Liver (tissue), 9 donors: Measurements from ENCODE around the gene GPR31. TPM values are rescaled to one million over a fixed set of nuclear protein-coding genes. Genes with fewer than 3 reads are reported as not detected.

Experiments used
- DNase-seq: peaks from one replicate; pipeline ENCODE4 v3.0.0-alpha.2; 2017; ENCODE audit warnings: low spot score
- H3K27ac ChIP-seq, 2 donors: one replicate each; pipeline ENCODE4 v1.7.0; 2013; ENCODE audit warnings: inconsistent platforms in 2 of 2, low read length in 2 of 2, control low read depth in 1 of 2, low read depth in 1 of 2, mild to moderate bottlenecking in 1 of 2
- H3K27me3 ChIP-seq, 4 donors: one replicate each; pipeline versions ENCODE4 v1.6.1 to v1.7.0; 2013; ENCODE audit warnings: low read length in 3 of 4, inconsistent platforms in 1 of 4, mild to moderate bottlenecking in 1 of 4, moderate library complexity in 1 of 4; ENCODE audit not compliant: control insufficient read depth in 4 of 4, insufficient read depth in 4 of 4
- H3K36me3 ChIP-seq, 4 donors: one replicate each; pipeline versions ENCODE4 v1.6.1 to v1.7.0; 2013; ENCODE audit warnings: low read length in 3 of 4, mild to moderate bottlenecking in 3 of 4, low read depth in 1 of 4, moderate library complexity in 1 of 4; ENCODE audit not compliant: control insufficient read depth in 4 of 4, insufficient read depth in 3 of 4
- H3K4me1 ChIP-seq, 4 donors: one replicate each; pipeline versions ENCODE4 v1.6.1 to v1.7.0; 2013; ENCODE audit warnings: low read length in 3 of 4, mild to moderate bottlenecking in 3 of 4, moderate library complexity in 1 of 4; ENCODE audit not compliant: control insufficient read depth in 4 of 4, insufficient read depth in 4 of 4
- H3K4me3 ChIP-seq, 3 donors: one replicate each; pipeline versions ENCODE4 v1.6.1 to v1.7.0; 2013; ENCODE audit warnings: low read length in 3 of 3, control low read depth in 1 of 3, low read depth in 1 of 3, mild to moderate bottlenecking in 1 of 3
- H3K9ac ChIP-seq, 2 donors: one replicate each; pipeline ENCODE4 v1.7.0; 2013; ENCODE audit warnings: low read length in 2 of 2, mild to moderate bottlenecking in 2 of 2, moderate library complexity in 2 of 2, control low read depth in 1 of 2, low read depth in 1 of 2
- H3K9me3 ChIP-seq, 4 donors: one replicate each; pipeline versions ENCODE4 v1.6.1 to v1.7.0; 2013; ENCODE audit warnings: low read length in 3 of 4; ENCODE audit not compliant: control insufficient read depth in 4 of 4
- ATF3 ChIP-seq: IDR thresholded peaks from 2 replicates; pipeline ENCODE4 v1.6.1; 2016; ENCODE audit warnings: antibody characterized with exemption
- CTCF ChIP-seq: fragments of 150-350 bp; IDR thresholded peaks from 2 replicates; pipeline ENCODE4 v1.5.1; 2017; ENCODE audit warnings: improper control_type of control experiment, low read depth, low read length; ENCODE audit not compliant: missing input control
- EGR1 ChIP-seq, 2 donors: IDR thresholded peaks; 2 replicates each; pipeline ENCODE4 v1.6.1; 2016 to 2018; ENCODE audit warnings: antibody characterized with exemption in 2 of 2, low read depth in 2 of 2
- FOXA1 ChIP-seq: IDR thresholded peaks from 2 replicates; pipeline ENCODE4 v1.6.1; 2016; ENCODE audit warnings: antibody characterized with exemption
- FOXA2 ChIP-seq: IDR thresholded peaks from 2 replicates; pipeline ENCODE4 v1.6.1; 2016; ENCODE audit warnings: antibody characterized with exemption
- GABPA ChIP-seq, 2 donors: IDR thresholded peaks in 1 of 2; conservative IDR thresholded peaks in 1 of 2; 2 replicates each; pipeline ENCODE4 v1.6.1; 2016; ENCODE audit warnings: antibody characterized with exemption in 2 of 2, mild to moderate bottlenecking in 1 of 2, moderate library complexity in 1 of 2
- HNF4A ChIP-seq, 2 donors: conservative IDR thresholded peaks; 2 replicates each; pipeline ENCODE4 v1.6.1; 2016; ENCODE audit warnings: antibody characterized with exemption in 2 of 2, mild to moderate bottlenecking in 2 of 2
- HNF4G ChIP-seq: IDR thresholded peaks from 2 replicates; pipeline ENCODE4 v1.6.1; 2016; ENCODE audit warnings: antibody characterized with exemption
- JUND ChIP-seq, 2 donors: IDR thresholded peaks; 2 replicates each; pipeline ENCODE4 v1.6.1; 2016; ENCODE audit warnings: antibody characterized with exemption in 2 of 2
- NR2F2 ChIP-seq: IDR thresholded peaks from 2 replicates; pipeline ENCODE4 v1.6.1; 2016; ENCODE audit warnings: antibody characterized with exemption
- RAD21 ChIP-seq, 2 donors: IDR thresholded peaks; 2 replicates each; pipeline ENCODE4 v1.6.1; 2016; ENCODE audit warnings: antibody characterized with exemption in 2 of 2, mild to moderate bottlenecking in 2 of 2
- REST ChIP-seq: IDR thresholded peaks from 2 replicates; pipeline ENCODE4 v1.6.1; 2016; ENCODE audit warnings: antibody characterized with exemption, mild to moderate bottlenecking
- RXRA ChIP-seq, 2 donors: IDR thresholded peaks; 2 replicates each; pipeline ENCODE4 v1.6.1; 2017 to 2018; ENCODE audit warnings: antibody characterized with exemption in 2 of 2, mild to moderate bottlenecking in 1 of 2
- SP1 ChIP-seq: IDR thresholded peaks from 2 replicates; pipeline ENCODE4 v1.6.1; 2018; ENCODE audit warnings: antibody characterized with exemption, mild to moderate bottlenecking
- TAF1 ChIP-seq: conservative IDR thresholded peaks from 2 replicates; pipeline ENCODE4 v1.6.1; 2016; ENCODE audit warnings: antibody characterized with exemption, mild to moderate bottlenecking
- YY1 ChIP-seq: IDR thresholded peaks from 2 replicates; pipeline ENCODE4 v1.6.1; 2016; ENCODE audit warnings: antibody characterized with exemption, mild to moderate bottlenecking
- ZBTB33 ChIP-seq: IDR thresholded peaks from 2 replicates; pipeline ENCODE4 v1.6.1; 2016; ENCODE audit warnings: antibody characterized with exemption
- WGBS: extraction: QIAGEN DNeasy Blood & Tissue Kit; methylation state at CpG from one replicate; pipeline ENCODE4 v1.1.7; 2013; 5-methylcytosine and 5-hydroxymethylcytosine counted together
- polyA plus RNA-seq, 2 donors: library from polyadenylated mRNA; stranded (reverse) in 1 of 2; unstranded in 1 of 2; fragments of 200-250 nt in 1 of 2; fragments of >200 nt in 1 of 2; fragmentation: Nextera tagmentation in 1 of 2; extraction: Ambion mirVana in 1 of 2; gene quantifications; one replicate each; pipeline versions ENCODE4 v1.2.1 to v1.2.3, GENCODE V29; 2013 to 2015
- total RNA-seq, 2 donors: library from RNA; depleted of rRNA; stranded (reverse); fragments of >200 nt; gene quantifications; one replicate each; pipeline ENCODE4 v1.2.3, GENCODE V29; 2014
- donor health status: healthy.
- donor health status: healthy.
- donor health status: healthy.
- donor health status: healthy.
- donor health status: healthy.

GPR31 gene
- total and polyA plus RNA-seq, 4 donors = not detected

GRCh38 chr6:167143041-167143440, 14.7 kb downstream of the GPR31 start:
- H3K9ac ChIP-seq = no peak overlapping the region
- H3K27ac ChIP-seq = no peak overlapping the region
- no peaks in the 10 kb centered on the region for H3K9me3 ChIP-seq
- TF ChIP-seq EGR1 (IDR thresholded peaks at IDR 0.05; ENCODE audit: low read depth in 2 of 2) (no peak), HNF4G (no peak), HNF4A (conservative IDR thresholded peaks at IDR 0.05) (no peak), RXRA (IDR thresholded peaks at IDR 0.05) (no peak), SP1 (no peak)
- WGBS = 88% methylated on average over 9 of the region's 9 CpGs
- no peaks in the 10 kb centered on the region for H3K27me3 ChIP-seq
- DNase-seq = no peak
- no peaks in the 10 kb centered on the region for H3K4me1 ChIP-seq
- no peak overlapping the region for H3K4me3 ChIP-seq
- no peaks in the 10 kb centered on the region for H3K36me3 ChIP-seq

- H3K4me3 ChIP-seq = no peak overlapping the region
- DNase-seq = no peak
- no peaks in the 10 kb centered on the region for H3K36me3 ChIP-seq
- H3K27ac ChIP-seq = no peak overlapping the region
- 25% methylated on average over 4 of the region's 4 CpGs for WGBS
- H3K9me3 ChIP-seq = no peaks in the 10 kb centered on the region
- no peak overlapping the region for H3K9ac ChIP-seq
- no peaks in the 10 kb centered on the region for H3K27me3 ChIP-seq
- TF ChIP-seq HNF4A (conservative IDR thresholded peaks at IDR 0.05) (no peak), FOXA2 (no peak), JUND (IDR thresholded peaks at IDR 0.05) (no peak), GABPA (IDR thresholded peaks at IDR 0.05 in 1 of 2, conservative IDR thresholded peaks at IDR 0.05 in 1 of 2) (no peak), CTCF (no peak)
- no peaks in the 10 kb centered on the region for H3K4me1 ChIP-seq
Observed at GRCh38 chr6:167142433-167142761, 15.4 kb downstream of the GPR31 start.

GRCh38 chr6:167141667-167142432, 15.9 kb downstream of the GPR31 start:
- Histone ChIP-seq H3K9ac (no peak overlapping the region), H3K27me3 (no peaks in the 10 kb centered on the region), H3K4me1 (no peaks in the 10 kb centered on the region), H3K27ac (no peak overlapping the region), H3K9me3 (no peaks in the 10 kb centered on the region), H3K36me3 (no peaks in the 10 kb centered on the region), H3K4me3 (no peak overlapping the region)
- DNase-seq = peak; percentile 49
- 44% methylated on average over 18 of the region's 18 CpGs for WGBS
- TF ChIP-seq HNF4A (conservative IDR thresholded peaks at IDR 0.05) = peak in 1 of 2 donors; percentile 13
- TF ChIP-seq RXRA (IDR thresholded peaks at IDR 0.05) = no peak
- TF ChIP-seq GABPA (IDR thresholded peaks at IDR 0.05 in 1 of 2, conservative IDR thresholded peaks at IDR 0.05 in 1 of 2) = no peak
- TF ChIP-seq EGR1 (IDR thresholded peaks at IDR 0.05; ENCODE audit: low read depth in 2 of 2) = no peak
- no peak for TF ChIP-seq ATF3
- no peak for TF ChIP-seq ZBTB33
- no peak for TF ChIP-seq JUND (IDR thresholded peaks at IDR 0.05)
- TF ChIP-seq FOXA1 = no peak
- no peak for TF ChIP-seq NR2F2
- no peak for TF ChIP-seq REST
- TF ChIP-seq TAF1 = no peak
- TF ChIP-seq YY1 = no peak
- no peak for TF ChIP-seq FOXA2
- TF ChIP-seq RAD21 (IDR thresholded peaks at IDR 0.05) = peak; percentile 91 to 97
- TF ChIP-seq CTCF = peak; percentile 81
